CD14-positive monocyte (primary cell): Measurements from ENCODE around the gene PTPN13. TPM values are rescaled to one million over a fixed set of nuclear protein-coding genes. Genes with fewer than 3 reads are reported as not detected.

Experiments
- DNase-seq, 3 donors: peaks; one replicate each; pipeline ENCODE4 v3.0.0-alpha.2; 2011 to 2022
- H2AFZ ChIP-seq: 2 replicates; pipeline ENCODE4 v1.6.0; 2012; ENCODE audit warnings: mild to moderate bottlenecking, low read depth, low read length, inconsistent platforms; ENCODE audit not compliant: insufficient read depth, poor library complexity, severe bottlenecking
- H3K27ac ChIP-seq, 2 donors: 1 replicate in 1 of 2; 2 replicates in 1 of 2; pipeline ENCODE4 v1.5.1; 2012 to 2013; ENCODE audit warnings: low read length in 2 of 2, control low read depth in 1 of 2, inconsistent platforms in 1 of 2, low read depth in 1 of 2, mild to moderate bottlenecking in 1 of 2
- H3K27me3 ChIP-seq, 2 donors: one replicate each; pipeline versions ENCODE4 v1.6.0 to v1.6.1; 2011 to 2013; ENCODE audit warnings: low read length in 2 of 2; ENCODE audit not compliant: control insufficient read depth in 2 of 2, insufficient read depth in 2 of 2
- H3K36me3 ChIP-seq, 2 donors: replicated peaks in 1 of 2; 1 replicate in 1 of 2; 2 replicates in 1 of 2; pipeline versions ENCODE4 v1.5.1 to v1.6.1; 2012 to 2013; ENCODE audit warnings: low read length in 2 of 2, control low read depth in 1 of 2, inconsistent platforms in 1 of 2, mild to moderate bottlenecking in 1 of 2; ENCODE audit not compliant: insufficient read depth in 2 of 2, control insufficient read depth in 1 of 2
- H3K4me1 ChIP-seq, 2 donors: 1 replicate in 1 of 2; 2 replicates in 1 of 2; pipeline versions ENCODE4 v1.5.1 to v1.6.1; 2012 to 2013; ENCODE audit warnings: low read length in 2 of 2, control low read depth in 1 of 2, inconsistent platforms in 1 of 2, mild to moderate bottlenecking in 1 of 2, moderate library complexity in 1 of 2; ENCODE audit not compliant: insufficient read depth in 2 of 2, control insufficient read depth in 1 of 2
- H3K4me2 ChIP-seq: replicated peaks from 2 replicates; pipeline ENCODE3; 2012; ENCODE audit warnings: low read length, moderate library complexity, mild to moderate bottlenecking; ENCODE audit not compliant: poor library complexity, severe bottlenecking; ENCODE audit errors: extremely low read depth
- H3K4me3 ChIP-seq, 3 experiments: fragments of 200-600 bp in 1 of 3; sonication (generic) in 1 of 3; replicated peaks in 1 of 3; 1 replicate in 2 of 3; 2 replicates in 1 of 3; pipeline ENCODE4 v1.5.1; 2011 to 2013; ENCODE audit warnings: low read length in 3 of 3, mild to moderate bottlenecking in 3 of 3, control low read depth in 2 of 3, low read depth in 2 of 3, inconsistent platforms in 1 of 3, moderate library complexity in 1 of 3
- H3K79me2 ChIP-seq: 2 replicates; pipeline ENCODE4 v1.6.0; 2012; ENCODE audit warnings: mild to moderate bottlenecking, control low read depth, inconsistent platforms, low read length, moderate library complexity; ENCODE audit not compliant: insufficient read depth
- H3K9ac ChIP-seq: 2 replicates; pipeline ENCODE4 v1.6.0; 2017; ENCODE audit warnings: low read length, mild to moderate bottlenecking; ENCODE audit not compliant: insufficient read depth, poor library complexity, severe bottlenecking
- H3K9me3 ChIP-seq, 2 donors: replicated peaks in 1 of 2; 1 replicate in 1 of 2; 2 replicates in 1 of 2; pipeline versions ENCODE4 v1.5.1 to v1.6.1; 2012 to 2013; ENCODE audit warnings: low read length in 2 of 2, control low read depth in 1 of 2; ENCODE audit not compliant: control insufficient read depth in 1 of 2, insufficient read depth in 1 of 2
- H4K20me1 ChIP-seq: 2 replicates; pipeline ENCODE4 v1.6.0; 2012; ENCODE audit warnings: mild to moderate bottlenecking, low read length, control low read depth, moderate library complexity; ENCODE audit not compliant: insufficient read depth
- H3K27ac Mint-ChIP-seq, 7 donors: one replicate each; pipeline ENCODE4 v1.8.0; 2020; ENCODE audit warnings: mild to moderate bottlenecking in 7 of 7, mixed read lengths in 7 of 7, moderate library complexity in 6 of 7, inconsistent platforms in 2 of 7
- H3K27me3 Mint-ChIP-seq, 3 donors: one replicate each; pipeline ENCODE4 v1.8.0; 2021 to 2022; ENCODE audit warnings: low read depth in 3 of 3, mild to moderate bottlenecking in 3 of 3, mixed read lengths in 3 of 3, moderate library complexity in 3 of 3, inconsistent platforms in 1 of 3
- H3K36me3 Mint-ChIP-seq, 2 donors: one replicate each; pipeline ENCODE4 v1.8.0; 2020; ENCODE audit warnings: mixed read lengths in 2 of 2, inconsistent platforms in 1 of 2, mild to moderate bottlenecking in 1 of 2
- H3K4me1 Mint-ChIP-seq: one replicate; pipeline ENCODE4 v1.8.0; 2020; ENCODE audit warnings: mild to moderate bottlenecking, mixed read lengths
- H3K4me3 Mint-ChIP-seq, 2 donors: one replicate each; pipeline ENCODE4 v1.8.0; 2020; ENCODE audit warnings: mild to moderate bottlenecking in 2 of 2, mixed read lengths in 2 of 2, moderate library complexity in 1 of 2
- H3K9me3 Mint-ChIP-seq, 7 donors: one replicate each; pipeline ENCODE4 v1.8.0; 2020 to 2022; ENCODE audit warnings: mixed read lengths in 7 of 7, mild to moderate bottlenecking in 6 of 7, moderate library complexity in 6 of 7, inconsistent platforms in 2 of 7
- CTCF ChIP-seq: fragments of 200-600 bp; IDR thresholded peaks from one replicate; pipeline ENCODE4 v1.8.0; 2022; ENCODE audit warnings: antibody characterized with exemption, mild to moderate bottlenecking
- WGBS: methylation state at CpG from one replicate; pipeline ENCODE4 v1.1.5; 2013; ENCODE audit warnings: missing lambda C conversion rate; ENCODE audit not compliant: insufficient coverage; 5-methylcytosine and 5-hydroxymethylcytosine counted together
- intact Hi-C, 2 donors: fragments of 100-400 bp; cut with micrococcal nuclease; formaldehyde crosslinking; loops; one replicate each; pipeline versions ENCODE4 v1.15.0 to v1.15.1; 2023
- polyA plus RNA-seq, 3 donors: library from polyadenylated mRNA; depleted of rRNA in 1 of 3; unstranded in 2 of 3; stranded (reverse) in 1 of 3; fragments of 300-500 nt in 2 of 3; fragments of >200 nt in 1 of 3; fragmentation: Illumina TruSeq in 2 of 3; gene quantifications; 1 replicate in 2 of 3; 2 replicates in 1 of 3; pipeline ENCODE4 v1.2.3, GENCODE V29; 2012 to 2021

The PTPN13 gene
- polyA plus RNA-seq, 3 donors = 0.04 to 1.0 (median 0.35) TPM

GRCh38 chr4:86848732-86849619 is 254.9 kb downstream of the PTPN13 start, which contains the start of gene SLC10A6:
Gene SLC10A6, minus strand, starts transcription at chr4:86849384. Its CDS starts 269 bp downstream, at chr4:86849115.
- H3K79me2 ChIP-seq = no peaks in the 10 kb centered on the region
- no peaks in the 10 kb centered on the region for H3K9me3 ChIP-seq
- H3K36me3 ChIP-seq = no peaks in the 10 kb centered on the region
- peaks cover 0 to 9% (median 3%) of the 10 kb centered on the region in 7 donors for H3K9me3 Mint-ChIP-seq
- H3K4me1 ChIP-seq = no peaks in the 10 kb centered on the region
- intact Hi-C loops = no loop called here
- no peak for TF ChIP-seq CTCF
- no peak within 1 kb of the TSS for H2AFZ ChIP-seq
- H3K4me2 ChIP-seq = no peak within 1 kb of the TSS
- no peak within 1 kb of the TSS for H3K27ac Mint-ChIP-seq
- H3K9ac ChIP-seq = no peak within 1 kb of the TSS
- no peaks in the 10 kb centered on the region for H3K27me3 ChIP-seq
- no peak within 1 kb of the TSS for H3K27ac ChIP-seq
- H3K4me1 Mint-ChIP-seq = peaks cover 5% of the 10 kb centered on the region
- no peaks in the 10 kb centered on the region for H4K20me1 ChIP-seq
- H3K4me3 ChIP-seq = no peak within 1 kb of the TSS
- no peak within 1 kb of the TSS for H3K4me3 Mint-ChIP-seq
- H3K36me3 Mint-ChIP-seq = no peaks in the 10 kb centered on the region
- 97% methylated on average over 6 of the region's 11 CpGs for WGBS
- DNase-seq = no peak
- H3K27me3 Mint-ChIP-seq = peaks cover 0 to 2% (median 0%) of the 10 kb centered on the region in 3 donors

DNA sequence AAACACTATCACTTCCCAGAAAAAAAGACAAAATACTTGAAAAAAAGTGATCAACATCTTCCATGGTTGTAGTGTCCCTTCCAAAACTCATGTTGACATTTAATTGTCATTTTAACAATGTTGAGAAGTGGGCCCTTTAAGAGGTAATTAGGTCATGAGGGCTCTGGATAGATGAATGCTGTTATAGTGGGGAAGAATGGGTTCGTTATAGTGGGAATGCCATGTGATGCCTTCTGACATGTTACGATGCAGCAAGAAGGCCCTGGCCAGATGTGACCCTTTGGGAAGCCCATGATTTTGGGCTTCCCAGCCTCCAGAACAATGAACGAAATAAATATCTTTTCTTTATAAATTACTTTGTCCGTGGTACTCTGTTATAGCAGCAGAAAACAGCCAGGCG is 259.1 kb downstream of the PTPN13 start:
- Mint-ChIP-seq H3K27me3 (peaks cover 0 to 2% (median 0%) of the 10 kb centered on the region in 3 donors), H3K4me3 (no peak overlapping the region)

More for the DNA sequence above, 259.1 kb downstream of the PTPN13 start:
- no peak for TF ChIP-seq CTCF
- Histone ChIP-seq H3K27me3 (no peaks in the 10 kb centered on the region), H4K20me1 (no peaks in the 10 kb centered on the region), H3K36me3 (no peaks in the 10 kb centered on the region), H3K9me3 (no peaks in the 10 kb centered on the region), H3K4me2 (no peak overlapping the region), H2AFZ (no peak overlapping the region), H3K4me1 (no peaks in the 10 kb centered on the region), H3K27ac (no peak overlapping the region), H3K79me2 (no peaks in the 10 kb centered on the region), H3K4me3 (no peak overlapping the region), H3K9ac (no peak overlapping the region)
- no peak for DNase-seq
- peaks cover 0 to 4% (median 0%) of the 10 kb centered on the region in 7 donors for H3K9me3 Mint-ChIP-seq
- no CpG with 5 or more reads among the region's 5 CpGs for WGBS
- no peaks in the 10 kb centered on the region for H3K36me3 Mint-ChIP-seq
- no peaks in the 10 kb centered on the region for H3K4me1 Mint-ChIP-seq
- H3K27ac Mint-ChIP-seq = no peak overlapping the region
- intact Hi-C loops = no loop called here
